ENCODE results near the gene MPZL2.

MPZL2 gene

GRCh38 chr11:118232659-118233058, 31.4 kb downstream of the MPZL2 start:
- Mint-ChIP-seq H3K36me3 (peaks cover 56% of the 10 kb centered on the region), H3K27me3 (no peaks in the 10 kb centered on the region), H3K27ac (no peak overlapping the region), H3K4me1 (peaks cover 13% of the 10 kb centered on the region), H3K9me3 (no peaks in the 10 kb centered on the region), H3K4me3 (no peak overlapping the region)
- CTCF ChIA-PET: interaction anchor here (1.7 kb wide), 1 partner anchor 14 kb away, joined by 3 read pairs; no protein-coding TSS in a partner anchor
- no peak for DNase-seq

GRCh38 chr11:118231461-118231860, 32.6 kb downstream of the MPZL2 start:
- Mint-ChIP-seq H3K4me3 (no peak overlapping the region), H3K27me3 (no peaks in the 10 kb centered on the region), H3K4me1 (peaks cover 10% of the 10 kb centered on the region), H3K9me3 (no peaks in the 10 kb centered on the region), H3K27ac (no peak overlapping the region), H3K36me3 (peaks cover 60% of the 10 kb centered on the region)
- DNase-seq: no peak
- CTCF ChIA-PET: interaction anchor here (1.2 kb wide), 1 partner anchor 33 kb away, joined by 3 read pairs; no protein-coding TSS in a partner anchor

- Mint-ChIP-seq H3K4me1 (peaks cover 10% of the 10 kb centered on the region), H3K4me3 (no peak overlapping the region), H3K27ac (no peak overlapping the region), H3K27me3 (no peaks in the 10 kb centered on the region), H3K9me3 (peaks cover 3% of the 10 kb centered on the region), H3K36me3 (peaks cover 62% of the 10 kb centered on the region)
- CTCF ChIA-PET: interaction anchor here (1.0 to 1.2 kb wide), 3 partner anchors 12 to 31 kb away, joined by 3 read pairs; no protein-coding TSS in a partner anchor
- peak; percentile 63 for DNase-seq
These were observed 34.0 kb downstream of the MPZL2 start for GRCh38 chr11:118230088-118230487.

- Mint-ChIP-seq H3K27me3 (no peaks in the 10 kb centered on the region), H3K9me3 (peaks cover 3% of the 10 kb centered on the region), H3K4me1 (peaks cover 17% of the 10 kb centered on the region), H3K4me3 (peak overlapping the region; percentile 34), H3K27ac (no peak overlapping the region), H3K36me3 (peaks cover 57% of the 10 kb centered on the region)
- CTCF ChIA-PET: interaction anchor here (1.0 to 1.2 kb wide), 3 partner anchors 13 to 30 kb away, joined by 3 read pairs; no protein-coding TSS in a partner anchor
- DNase-seq: no peak
These were observed 34.7 kb downstream of the MPZL2 start for GRCh38 chr11:118229274-118229847.

GRCh38 chr11:118227865-118228785, 36.0 kb downstream of the MPZL2 start:
- Mint-ChIP-seq H3K27me3 (no peaks in the 10 kb centered on the region), H3K4me1 (peaks cover 23% of the 10 kb centered on the region), H3K27ac (no peak overlapping the region), H3K4me3 (no peak overlapping the region), H3K36me3 (peaks cover 47% of the 10 kb centered on the region), H3K9me3 (peaks cover 3% of the 10 kb centered on the region)
- DNase-seq: no peak
- CTCF ChIA-PET: interaction anchor here (1.2 to 2.0 kb wide), 3 partner anchors 11 to 36 kb away, joined by 3 to 10 read pairs (median 4); partner anchors contain the start of gene MPZL2

- peak; percentile 33 for DNase-seq
- H3K4me3 Mint-ChIP-seq: peak overlapping the region; percentile 22
- H3K4me1 Mint-ChIP-seq: peaks cover 33% of the 10 kb centered on the region
- H3K27me3 Mint-ChIP-seq: no peaks in the 10 kb centered on the region
- CTCF ChIA-PET: interaction anchor here (0.8 to 4.0 kb wide), 8 partner anchors 10 to 58 kb away, joined by 3 to 30 read pairs (median 4); partner anchors contain the start of gene MPZL2
- H3K36me3 Mint-ChIP-seq: peaks cover 46% of the 10 kb centered on the region
- no peak overlapping the region for H3K27ac Mint-ChIP-seq
- H3K9me3 Mint-ChIP-seq: peaks cover 3% of the 10 kb centered on the region
These were observed 37.3 kb downstream of the MPZL2 start for GRCh38 chr11:118226781-118227180.

GRCh38 chr11:118226296-118226695, 37.8 kb downstream of the MPZL2 start:
- peak overlapping the region; percentile 22 for H3K4me3 Mint-ChIP-seq

GRCh38 chr11:118224511-118225188, 39.4 kb downstream of the MPZL2 start, which contains the start of gene JAML:
Gene JAML (minus strand): TSS chr11:118225011. CDS start chr11:118214866, 10,145 bp downstream.
- Mint-ChIP-seq H3K4me1 (peaks cover 55% of the 10 kb centered on the region), H3K27me3 (no peaks in the 10 kb centered on the region), H3K36me3 (peaks cover 57% of the 10 kb centered on the region), H3K4me3 (peak within 1 kb of the TSS; percentile 80), H3K9me3 (peaks cover 3% of the 10 kb centered on the region), H3K27ac (no peak within 1 kb of the TSS)
- CTCF ChIA-PET: interaction anchor here (0.7 to 4.0 kb wide), 12 partner anchors 9 to 123 kb away, joined by 3 to 30 read pairs (median 5); no protein-coding TSS in a partner anchor
- DNase-seq: peak; percentile 85

More at GRCh38 chr11:118226296-118226695, 37.8 kb downstream of the MPZL2 start:
- H3K36me3 Mint-ChIP-seq: peaks cover 47% of the 10 kb centered on the region
- H3K9me3 Mint-ChIP-seq: peaks cover 3% of the 10 kb centered on the region
- H3K27ac Mint-ChIP-seq: no peak overlapping the region
- no peaks in the 10 kb centered on the region for H3K27me3 Mint-ChIP-seq
- DNase-seq: no peak
- peaks cover 38% of the 10 kb centered on the region for H3K4me1 Mint-ChIP-seq
- CTCF ChIA-PET: interaction anchor here (0.8 to 4.0 kb wide), 10 partner anchors 9 to 69 kb away, joined by 3 to 30 read pairs (median 4); no protein-coding TSS in a partner anchor

- peaks cover 61% of the 10 kb centered on the region for H3K4me1 Mint-ChIP-seq
- no peak overlapping the region for H3K27ac Mint-ChIP-seq
- peaks cover 58% of the 10 kb centered on the region for H3K36me3 Mint-ChIP-seq
- DNase-seq: no peak
- CTCF ChIA-PET: interaction anchor here (0.6 to 4.0 kb wide), 11 partner anchors 9 to 124 kb away, joined by 3 to 30 read pairs (median 4); no protein-coding TSS in a partner anchor
- H3K4me3 Mint-ChIP-seq: peak overlapping the region; percentile 80
- no peaks in the 10 kb centered on the region for H3K27me3 Mint-ChIP-seq
- peaks cover 3% of the 10 kb centered on the region for H3K9me3 Mint-ChIP-seq
These were observed 40.1 kb downstream of the MPZL2 start for GRCh38 chr11:118223992-118224391.

GRCh38 chr11:118223570-118223969, 40.5 kb downstream of the MPZL2 start:
- no peak overlapping the region for H3K27ac Mint-ChIP-seq
- H3K4me1 Mint-ChIP-seq: peaks cover 66% of the 10 kb centered on the region
- peak overlapping the region; percentile 80 for H3K4me3 Mint-ChIP-seq
- H3K9me3 Mint-ChIP-seq: peaks cover 3% of the 10 kb centered on the region
- CTCF ChIA-PET: interaction anchor here (0.6 to 4.0 kb wide), 6 partner anchors 8 to 124 kb away, joined by 3 to 30 read pairs (median 4); no protein-coding TSS in a partner anchor
- no peaks in the 10 kb centered on the region for H3K27me3 Mint-ChIP-seq
- no peak for DNase-seq
- peaks cover 58% of the 10 kb centered on the region for H3K36me3 Mint-ChIP-seq

GRCh38 chr11:118222437-118222836, 41.7 kb downstream of the MPZL2 start:
- CTCF ChIA-PET: interaction anchor here (2.7 kb wide), 1 partner anchor 24 kb away, joined by 10 read pairs; no protein-coding TSS in a partner anchor
- no peaks in the 10 kb centered on the region for H3K27me3 Mint-ChIP-seq
- peaks cover 55% of the 10 kb centered on the region for H3K36me3 Mint-ChIP-seq
- peak overlapping the region; percentile 67 for H3K4me3 Mint-ChIP-seq
- DNase-seq: no peak
- peaks cover 3% of the 10 kb centered on the region for H3K9me3 Mint-ChIP-seq
- peak overlapping the region; percentile 88 for H3K27ac Mint-ChIP-seq
- H3K4me1 Mint-ChIP-seq: peaks cover 77% of the 10 kb centered on the region

GRCh38 chr11:118221419-118221818, 42.7 kb downstream of the MPZL2 start:
- CTCF ChIA-PET: interaction anchor here (1.3 to 2.7 kb wide), 3 partner anchors 19 to 25 kb away, joined by 4 to 10 read pairs (median 5); no protein-coding TSS in a partner anchor
- Mint-ChIP-seq H3K36me3 (peaks cover 48% of the 10 kb centered on the region), H3K4me3 (no peak overlapping the region), H3K27me3 (no peaks in the 10 kb centered on the region), H3K9me3 (peaks cover 3% of the 10 kb centered on the region), H3K27ac (no peak overlapping the region), H3K4me1 (peaks cover 87% of the 10 kb centered on the region)
- DNase-seq: no peak

GRCh38 chr11:118219732-118220131, 44.4 kb downstream of the MPZL2 start:
- H3K4me3 Mint-ChIP-seq: peak overlapping the region; percentile 9
- H3K36me3 Mint-ChIP-seq: peaks cover 35% of the 10 kb centered on the region
- CTCF ChIA-PET: interaction anchor here (1.7 to 4.0 kb wide), 3 partner anchors 17 to 122 kb away, joined by 4 to 23 read pairs (median 8); partner anchors contain the start of gene CD3D
- peaks cover 92% of the 10 kb centered on the region for H3K4me1 Mint-ChIP-seq
- H3K9me3 Mint-ChIP-seq: no peaks in the 10 kb centered on the region
- DNase-seq: no peak
- no peaks in the 10 kb centered on the region for H3K27me3 Mint-ChIP-seq
- H3K27ac Mint-ChIP-seq: peak overlapping the region; percentile 76
